Stimulated activated CD4-positive, alpha-beta T cell treated with anti-CD3 and anti-CD28 coated beads, Interleukin-15, amount 100 ng/mL, for 24 hours (primary cell): ENCODE results near the gene TNS1.

Source experiments
- DNase-seq: peaks from one replicate; pipeline ENCODE4 v3.0.0-alpha.2; 2020

The TNS1 gene

GRCh38 chr2:217753460-217754200 is 249.2 kb downstream of the TNS1 start:
- DNase-seq: no peak

- no peak for DNase-seq
Measured at GRCh38 chr2:217752714-217753459, 249.9 kb downstream of the TNS1 start.

- no peak for DNase-seq
Measured at GRCh38 chr2:217751952-217752351, 250.8 kb downstream of the TNS1 start.

GRCh38 chr2:217751192-217751591 is 251.6 kb downstream of the TNS1 start:
- no peak for DNase-seq
